Measurements from ENCODE around the gene PDLIM1.

PDLIM1 gene

GRCh38 chr10:95196046-95196445 is 94.8 kb downstream of the PDLIM1 start:
- no peak for DNase-seq

GRCh38 chr10:95193944-95194343 is 96.9 kb downstream of the PDLIM1 start, which contains the start of gene ACSM6:
ACSM6 (plus strand) TSS chr10:95194238; CDS start chr10:95194486, 248 bp downstream.
- no peak for DNase-seq

GRCh38 chr10:95188593-95188992 is 102.2 kb downstream of the PDLIM1 start:
- no peak for DNase-seq

GRCh38 chr10:95187617-95188016 is 103.2 kb downstream of the PDLIM1 start:
- DNase-seq: no peak
